ENCODE results near the gene REXO4.

DNA sequence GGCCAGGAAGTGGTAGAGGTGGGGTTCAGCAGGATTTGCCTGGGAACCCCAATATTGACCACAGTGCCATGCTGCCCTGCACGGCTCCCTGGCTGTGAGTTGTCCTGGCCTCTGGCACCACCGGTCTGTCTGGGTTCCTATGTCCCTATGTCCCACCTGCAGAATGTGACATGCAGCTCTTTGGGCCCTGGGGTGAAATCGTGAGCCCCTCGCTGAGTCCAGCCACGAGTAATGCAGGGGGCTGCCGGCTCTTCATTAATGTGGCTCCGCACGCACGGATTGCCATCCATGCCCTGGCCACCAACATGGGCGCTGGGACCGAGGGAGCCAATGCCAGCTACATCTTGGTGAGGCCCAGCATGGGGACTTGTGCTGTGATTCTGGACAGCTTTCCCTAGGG is 39.9 kb upstream of the REXO4 start:
- TF ChIP-seq CTCF (conservative IDR thresholded peaks at IDR 0.05; ENCODE audit: low read depth, low read length) (no peak), SMC3 (IDR thresholded peaks at IDR 0.05; ENCODE audit: low read depth, low read length) (no peak), CEBPB (IDR thresholded peaks at IDR 0.05; ENCODE audit: low read depth, low read length) (no peak), FOS (IDR thresholded peaks at IDR 0.05; ENCODE audit: low read depth, low read length) (no peak), POLR2A (IDR thresholded peaks at IDR 0.05; ENCODE audit: low read depth, low read length) (no peak), MAFK (IDR thresholded peaks at IDR 0.05; ENCODE audit: low read depth, low read length) (no peak)
